GM12874 (cell line): ENCODE measurements around the gene HLA-DMA.

Experiments used
- CTCF ChIP-seq: IDR thresholded peaks from 2 replicates; pipeline ENCODE4 v1.5.1; 2011; ENCODE audit warnings: low read depth, mild to moderate bottlenecking, control low read depth, low read length, moderate library complexity; ENCODE audit not compliant: insufficient read depth

HLA-DMA gene

DNA sequence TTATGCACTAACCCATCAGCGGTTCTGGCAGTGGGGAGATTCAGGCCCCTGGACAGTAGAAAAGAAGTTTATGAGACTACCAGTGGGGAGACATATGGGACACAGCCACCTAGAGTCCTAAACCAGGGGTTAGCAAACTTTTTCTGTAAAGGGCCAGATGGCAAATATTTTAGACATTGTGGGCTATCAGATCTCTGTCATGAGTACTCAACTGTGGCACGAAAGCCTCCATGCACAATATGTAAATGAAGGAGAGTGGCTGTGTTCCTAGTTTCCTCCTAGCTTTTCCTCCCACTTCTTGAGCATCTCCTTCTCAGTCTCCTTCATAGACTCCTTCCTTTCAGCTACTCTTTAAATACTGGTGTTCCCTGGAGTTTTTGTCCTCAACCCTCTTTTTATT, 3.3 kb upstream of the HLA-DMA start:
- TF ChIP-seq CTCF = no peak

DNA sequence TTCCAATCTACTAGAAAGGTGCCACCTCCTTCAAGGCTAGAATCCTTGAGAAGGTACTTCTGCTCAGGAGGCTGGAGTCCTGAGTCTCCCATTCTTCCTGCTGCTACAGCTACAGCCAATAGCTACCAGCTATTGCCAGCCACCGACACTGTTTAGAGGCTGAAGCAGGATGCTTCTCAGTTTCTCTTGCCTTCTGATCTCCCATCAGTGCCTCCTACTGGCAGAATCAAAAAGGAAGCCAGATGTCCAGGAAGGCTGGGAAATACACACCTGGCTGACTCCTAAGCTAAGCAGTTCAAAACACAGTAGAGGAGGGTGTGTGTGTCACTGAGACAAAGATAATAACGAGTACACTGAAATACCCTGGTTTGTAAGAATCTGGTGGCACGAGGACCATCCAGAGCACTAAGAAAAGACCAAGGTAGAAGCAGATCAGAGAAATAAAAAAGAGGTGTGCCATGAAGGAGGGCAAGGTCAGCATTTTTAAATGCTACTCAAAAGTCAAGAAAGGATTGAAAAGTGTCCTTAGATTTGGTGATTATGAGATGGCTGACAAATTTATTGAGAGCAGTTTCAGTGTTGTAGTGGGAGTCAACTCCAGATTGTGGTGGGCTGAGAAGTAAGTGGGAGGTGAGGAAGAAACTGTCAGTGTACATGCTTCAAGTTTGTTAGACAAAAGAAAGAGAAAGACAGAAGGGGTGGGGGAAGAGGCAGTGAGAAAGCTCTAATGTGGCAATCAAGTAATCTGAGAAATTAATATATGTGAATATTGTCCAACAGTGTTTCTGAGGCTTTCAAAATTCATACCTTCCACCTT, 2.3 kb upstream of the HLA-DMA start:
- peak; percentile 57 for TF ChIP-seq CTCF

DNA sequence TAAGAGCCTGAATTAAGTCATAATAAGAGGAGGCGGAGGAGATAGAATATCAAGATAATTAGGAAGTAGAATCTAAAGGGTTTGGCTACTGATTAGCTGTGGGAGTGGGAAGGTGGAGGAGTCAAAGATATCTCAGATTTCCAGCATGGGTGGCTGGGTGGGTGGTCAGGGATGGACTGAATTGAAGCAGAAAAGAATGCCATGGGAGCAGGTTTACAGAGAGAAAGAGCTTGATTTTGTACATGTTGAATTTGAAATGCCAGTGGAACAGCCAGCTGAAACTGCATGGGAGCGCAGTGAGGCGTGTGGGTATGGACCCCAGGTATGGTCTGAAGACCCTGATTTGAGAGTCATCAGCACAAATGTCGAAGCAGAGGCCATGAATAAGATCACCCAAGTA, 1.4 kb upstream of the HLA-DMA start:
- no peak for TF ChIP-seq CTCF

GRCh38 chr6:32953775-32954174, 878 bp upstream of the HLA-DMA start:
- TF ChIP-seq CTCF = no peak

GRCh38 chr6:32950449-32950848, 2.4 kb downstream of the HLA-DMA start:
- no peak for TF ChIP-seq CTCF

DNA sequence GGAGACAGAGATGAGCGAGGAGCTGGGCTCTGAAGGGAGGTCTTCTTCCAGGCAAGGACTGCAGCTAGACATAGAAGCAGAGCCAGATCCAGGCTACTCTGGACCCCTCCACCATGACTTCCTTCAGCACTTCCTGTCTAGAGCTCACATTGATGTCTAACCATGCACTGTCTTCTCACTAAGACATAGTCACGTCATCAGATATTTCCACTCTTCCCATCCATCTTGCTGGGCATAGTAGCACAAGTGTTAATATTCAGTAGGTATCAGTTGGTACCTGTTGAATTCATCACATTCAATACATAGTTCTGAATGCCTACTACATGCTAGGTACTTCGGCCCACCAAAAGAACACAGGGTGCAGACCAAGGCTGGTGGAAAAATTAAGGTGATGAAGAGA, 2.9 kb downstream of the HLA-DMA start:
- no peak for TF ChIP-seq CTCF

- no peak for TF ChIP-seq CTCF
Measured at GRCh38 chr6:32949113-32949512, 3.8 kb downstream of the HLA-DMA start.
